Measurements from ENCODE around the gene BMX.

BMX gene

GRCh38 chrX:15525664-15526416, 25.2 kb downstream of the BMX start:
- POLR2A ChIA-PET: no interaction called here
- CTCF ChIA-PET: no interaction called here
- no peak for DNase-seq (ENCODE audit: extremely low spot score)
- TF ChIP-seq CTCF (IDR thresholded peaks at IDR 0.05; ENCODE audit: control extremely low read depth, extremely low read depth, low read depth, missing control alignments): no peak

- ChIA-PET CTCF (interaction anchor here (1.2 to 2.4 kb wide), 2 partner anchors 10 to 23 kb away, joined by 3 to 11 read pairs; no protein-coding TSS in a partner anchor), POLR2A (no interaction called here)
- no peak for DNase-seq (ENCODE audit: extremely low spot score)
- no peak for TF ChIP-seq CTCF (IDR thresholded peaks at IDR 0.05; ENCODE audit: control extremely low read depth, extremely low read depth, low read depth, missing control alignments)
These were observed 28.6 kb downstream of the BMX start for GRCh38 chrX:15529165-15529564.

GRCh38 chrX:15530318-15530717, 29.7 kb downstream of the BMX start:
- POLR2A ChIA-PET: no interaction called here

GRCh38 chrX:15546745-15547144, 46.1 kb downstream of the BMX start:
- ChIA-PET POLR2A (no interaction called here), CTCF (interaction anchor here (1.3 kb wide), 1 partner anchor 19 kb away, joined by 4 read pairs; no protein-coding TSS in a partner anchor)
- no peak for TF ChIP-seq CTCF (IDR thresholded peaks at IDR 0.05; ENCODE audit: control extremely low read depth, extremely low read depth, low read depth, missing control alignments)
- no peak for DNase-seq (ENCODE audit: extremely low spot score)

More at GRCh38 chrX:15530318-15530717, 29.7 kb downstream of the BMX start:
- DNase-seq (ENCODE audit: extremely low spot score): no peak
- CTCF ChIA-PET: interaction anchor here (2.4 kb wide), 1 partner anchor 11 kb away, joined by 11 read pairs; no protein-coding TSS in a partner anchor
- TF ChIP-seq CTCF (IDR thresholded peaks at IDR 0.05; ENCODE audit: control extremely low read depth, extremely low read depth, low read depth, missing control alignments): no peak

GRCh38 chrX:15547356-15547755, 46.7 kb downstream of the BMX start:
- no peak for DNase-seq (ENCODE audit: extremely low spot score)
- ChIA-PET POLR2A (no interaction called here), CTCF (interaction anchor here (1.3 kb wide), 1 partner anchor 18 kb away, joined by 4 read pairs; no protein-coding TSS in a partner anchor)
- no peak for TF ChIP-seq CTCF (IDR thresholded peaks at IDR 0.05; ENCODE audit: control extremely low read depth, extremely low read depth, low read depth, missing control alignments)

GRCh38 chrX:15549189-15550012, 48.8 kb downstream of the BMX start:
- CTCF ChIA-PET: no interaction called here

More at GRCh38 chrX:15549189-15550012, 48.8 kb downstream of the BMX start:
- POLR2A ChIA-PET: no interaction called here
- no peak for TF ChIP-seq CTCF (IDR thresholded peaks at IDR 0.05; ENCODE audit: control extremely low read depth, extremely low read depth, low read depth, missing control alignments)
- no peak for DNase-seq (ENCODE audit: extremely low spot score)

Measured in GM10248 (cell line).